ENCODE data around the gene ATOX1. TPM values are rescaled to one million over a fixed set of nuclear protein-coding genes. Genes with fewer than 3 reads are reported as not detected.

The ATOX1 gene
- total and polyA plus RNA-seq, 2 of the 13 experiments (the other 11 are each of a cell fraction or from before 2014, with no cell fraction given) = 62.4 to 124 TPM

DNA sequence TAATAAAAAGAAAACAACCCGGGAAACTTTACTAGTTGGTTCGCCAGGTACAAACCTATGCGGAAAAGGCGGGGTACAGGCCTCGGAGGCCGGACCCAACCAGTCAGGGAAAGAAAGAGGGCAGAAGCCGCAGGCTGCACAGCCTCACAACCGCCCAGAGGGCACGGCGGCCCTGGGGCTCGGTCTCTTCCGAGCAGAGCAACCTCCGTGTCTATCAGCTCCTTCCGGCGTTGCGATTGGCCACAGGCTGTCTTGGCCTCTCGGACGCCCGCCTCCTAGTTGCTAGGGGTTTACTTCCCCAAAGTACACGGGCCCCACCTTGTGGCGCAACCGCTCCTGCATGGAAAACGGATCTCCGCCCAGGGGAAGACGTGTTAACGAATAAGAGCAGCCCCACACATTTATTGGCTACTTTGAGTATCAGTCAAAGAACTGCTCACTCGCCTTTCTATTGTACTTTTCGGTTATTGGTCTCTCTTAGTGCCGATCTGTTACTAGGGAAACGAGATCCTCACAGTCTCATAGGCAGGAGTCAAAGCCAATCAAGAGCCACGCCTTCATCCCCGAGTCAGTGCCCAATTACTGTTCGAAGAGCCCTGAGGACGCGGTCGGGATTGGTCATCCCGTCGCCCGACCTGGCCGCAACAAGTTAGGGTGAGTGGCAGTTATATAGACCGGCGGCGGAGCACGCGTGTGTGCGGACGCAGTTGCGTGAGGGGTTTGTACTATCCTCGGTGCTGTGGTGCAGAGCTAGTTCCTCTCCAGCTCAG is 13.0 kb upstream of the ATOX1 start, which contains the start of gene G3BP1 (continued):
- peak; percentile 62 for TF ChIP-seq ATF5 (CRISPR knock-in tag; IDR thresholded peaks at IDR 0.05; ENCODE audit: low read depth)
- 0 out of 2 replicates have a peak, but pooled peaks have one; percentile 31 for TF ChIP-seq GTF2F1 (IDR thresholded peaks at IDR 0.05; ENCODE audit: low read length)
- peak; percentile 75; the same call in 1 of the 2 replicates for TF ChIP-seq CHD2 (IDR thresholded peaks at IDR 0.05; ENCODE audit: low read depth, low read length)
- peak in 1 of 2 experiments; percentile 88; a peak in 2 of 4 replicates for TF ChIP-seq KLF16 (CRISPR knock-in tag; IDR thresholded peaks at IDR 0.05)
- TF ChIP-seq ZNF713 (CRISPR knock-in tag; IDR thresholded peaks at IDR 0.05) = no peak
- TF ChIP-seq, protein P1, sequence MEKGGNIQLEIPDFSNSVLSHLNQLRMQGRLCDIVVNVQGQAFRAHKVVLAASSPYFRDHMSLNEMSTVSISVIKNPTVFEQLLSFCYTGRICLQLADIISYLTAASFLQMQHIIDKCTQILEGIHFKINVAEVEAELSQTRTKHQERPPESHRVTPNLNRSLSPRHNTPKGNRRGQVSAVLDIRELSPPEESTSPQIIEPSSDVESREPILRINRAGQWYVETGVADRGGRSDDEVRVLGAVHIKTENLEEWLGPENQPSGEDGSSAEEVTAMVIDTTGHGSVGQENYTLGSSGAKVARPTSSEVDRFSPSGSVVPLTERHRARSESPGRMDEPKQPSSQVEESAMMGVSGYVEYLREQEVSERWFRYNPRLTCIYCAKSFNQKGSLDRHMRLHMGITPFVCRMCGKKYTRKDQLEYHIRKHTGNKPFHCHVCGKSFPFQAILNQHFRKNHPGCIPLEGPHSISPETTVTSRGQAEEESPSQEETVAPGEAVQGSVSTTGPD (CRISPR knock-in tag; IDR thresholded peaks at IDR 0.05) = no peak
- TF ChIP-seq ZNF703 (CRISPR knock-in tag; IDR thresholded peaks at IDR 0.05; ENCODE audit: borderline replicate concordance) = no peak
- 0 out of 2 replicates have a peak, but pooled peaks have one; percentile 64 for TF ChIP-seq ZNF232 (CRISPR knock-in tag; IDR thresholded peaks at IDR 0.05; ENCODE audit: borderline replicate concordance)
- TF ChIP-seq NRL (CRISPR knock-in tag; IDR thresholded peaks at IDR 0.05; ENCODE audit: borderline replicate concordance) = no peak
- TF ChIP-seq RFX5 (IDR thresholded peaks at IDR 0.05; ENCODE audit: low read depth, low read length) = peak; percentile 34
- no peak for TF ChIP-seq FOXA1 (IDR thresholded peaks at IDR 0.05)
- TF ChIP-seq FOXA1 (CRISPR knock-in tag; IDR thresholded peaks at IDR 0.05) = peak; percentile 51
- TF ChIP-seq CREB1 (IDR thresholded peaks at IDR 0.05) = peak; percentile 88
- TF ChIP-seq CREB1 (CRISPR knock-in tag; IDR thresholded peaks at IDR 0.05) = peak; percentile 96
- peak; percentile 98 to 99 for TF ChIP-seq POLR2A (IDR thresholded peaks at IDR 0.05; ENCODE audit: insufficient read depth in 1 of 2, low read depth in 2 of 2, low read length in 2 of 2)
- TF ChIP-seq ZNF782 (CRISPR knock-in tag; IDR thresholded peaks at IDR 0.05; ENCODE audit: borderline replicate concordance) = peak; percentile 22; the same call in 1 of the 2 replicates
- peak; percentile 72 for TF ChIP-seq ZNF160 (CRISPR knock-in tag; IDR thresholded peaks at IDR 0.05)
- peak; percentile 39; the same call in 1 of the 2 replicates for TF ChIP-seq XBP1 (CRISPR knock-in tag; IDR thresholded peaks at IDR 0.05)
- peak; percentile 92 for TF ChIP-seq CREM (IDR thresholded peaks at IDR 0.05)
- no peak for TF ChIP-seq CREM (CRISPR knock-in tag; IDR thresholded peaks at IDR 0.05)
- TF ChIP-seq, protein P2, sequence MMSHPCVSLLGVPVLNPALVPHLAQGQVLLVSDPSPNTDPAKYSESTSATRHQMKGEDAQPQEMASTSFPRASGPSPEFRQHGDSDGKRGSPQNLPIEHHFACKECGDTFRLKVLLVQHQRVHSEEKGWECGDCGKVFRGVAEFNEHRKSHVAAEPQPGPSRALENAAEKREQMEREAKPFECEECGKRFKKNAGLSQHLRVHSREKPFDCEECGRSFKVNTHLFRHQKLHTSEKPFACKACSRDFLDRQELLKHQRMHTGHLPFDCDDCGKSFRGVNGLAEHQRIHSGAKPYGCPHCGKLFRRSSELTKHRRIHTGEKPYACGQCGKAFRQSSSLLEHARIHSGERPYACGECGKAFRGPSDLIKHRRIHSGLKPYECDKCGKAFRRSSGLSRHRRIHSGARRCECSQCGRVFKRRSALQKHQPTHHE (CRISPR knock-in tag; IDR thresholded peaks at IDR 0.05; ENCODE audit: borderline replicate concordance) = peak; percentile 81; the same call in 1 of the 2 replicates
- TF ChIP-seq HOXD1 (CRISPR knock-in tag; IDR thresholded peaks at IDR 0.05) = peak; percentile 77; the same call in 1 of the 2 replicates
- peak; percentile 71; the same call in 1 of the 2 replicates for TF ChIP-seq ZSCAN20 (CRISPR knock-in tag; IDR thresholded peaks at IDR 0.05; ENCODE audit: borderline replicate concordance)
- peak; percentile 83 for TF ChIP-seq ZNF800 (CRISPR knock-in tag; IDR thresholded peaks at IDR 0.05)
- 0 out of 2 replicates have a peak, but pooled peaks have one; percentile 13 for TF ChIP-seq RCOR2 (CRISPR knock-in tag; IDR thresholded peaks at IDR 0.05)
- TF ChIP-seq KAT8 (CRISPR knock-in tag; IDR thresholded peaks at IDR 0.05) = peak; percentile 76

Data from HepG2 (cell line).